Liver (tissue), 9 donors: ENCODE data around the gene BTN2A1. TPM values are rescaled to one million over a fixed set of nuclear protein-coding genes. Genes with fewer than 3 reads are reported as not detected.

Experiments used
- DNase-seq: peaks from one replicate; pipeline ENCODE4 v3.0.0-alpha.2; 2017; ENCODE audit warnings: low spot score
- H3K27ac ChIP-seq, 2 donors: one replicate each; pipeline ENCODE4 v1.7.0; 2013; ENCODE audit warnings: inconsistent platforms in 2 of 2, low read length in 2 of 2, control low read depth in 1 of 2, low read depth in 1 of 2, mild to moderate bottlenecking in 1 of 2
- H3K27me3 ChIP-seq, 4 donors: one replicate each; pipeline versions ENCODE4 v1.6.1 to v1.7.0; 2013; ENCODE audit warnings: low read length in 3 of 4, inconsistent platforms in 1 of 4, mild to moderate bottlenecking in 1 of 4, moderate library complexity in 1 of 4; ENCODE audit not compliant: control insufficient read depth in 4 of 4, insufficient read depth in 4 of 4
- H3K36me3 ChIP-seq, 4 donors: one replicate each; pipeline versions ENCODE4 v1.6.1 to v1.7.0; 2013; ENCODE audit warnings: low read length in 3 of 4, mild to moderate bottlenecking in 3 of 4, low read depth in 1 of 4, moderate library complexity in 1 of 4; ENCODE audit not compliant: control insufficient read depth in 4 of 4, insufficient read depth in 3 of 4
- H3K4me1 ChIP-seq, 4 donors: one replicate each; pipeline versions ENCODE4 v1.6.1 to v1.7.0; 2013; ENCODE audit warnings: low read length in 3 of 4, mild to moderate bottlenecking in 3 of 4, moderate library complexity in 1 of 4; ENCODE audit not compliant: control insufficient read depth in 4 of 4, insufficient read depth in 4 of 4
- H3K4me3 ChIP-seq, 3 donors: one replicate each; pipeline versions ENCODE4 v1.6.1 to v1.7.0; 2013; ENCODE audit warnings: low read length in 3 of 3, control low read depth in 1 of 3, low read depth in 1 of 3, mild to moderate bottlenecking in 1 of 3
- H3K9ac ChIP-seq, 2 donors: one replicate each; pipeline ENCODE4 v1.7.0; 2013; ENCODE audit warnings: low read length in 2 of 2, mild to moderate bottlenecking in 2 of 2, moderate library complexity in 2 of 2, control low read depth in 1 of 2, low read depth in 1 of 2
- H3K9me3 ChIP-seq, 4 donors: one replicate each; pipeline versions ENCODE4 v1.6.1 to v1.7.0; 2013; ENCODE audit warnings: low read length in 3 of 4; ENCODE audit not compliant: control insufficient read depth in 4 of 4
- CTCF ChIP-seq: fragments of 150-350 bp; IDR thresholded peaks from 2 replicates; pipeline ENCODE4 v1.5.1; 2017; ENCODE audit warnings: improper control_type of control experiment, low read depth, low read length; ENCODE audit not compliant: missing input control
- FOXA2 ChIP-seq: IDR thresholded peaks from 2 replicates; pipeline ENCODE4 v1.6.1; 2016; ENCODE audit warnings: antibody characterized with exemption
- GABPA ChIP-seq, 2 donors: IDR thresholded peaks in 1 of 2; conservative IDR thresholded peaks in 1 of 2; 2 replicates each; pipeline ENCODE4 v1.6.1; 2016; ENCODE audit warnings: antibody characterized with exemption in 2 of 2, mild to moderate bottlenecking in 1 of 2, moderate library complexity in 1 of 2
- HNF4A ChIP-seq, 2 donors: conservative IDR thresholded peaks; 2 replicates each; pipeline ENCODE4 v1.6.1; 2016; ENCODE audit warnings: antibody characterized with exemption in 2 of 2, mild to moderate bottlenecking in 2 of 2
- JUND ChIP-seq, 2 donors: IDR thresholded peaks; 2 replicates each; pipeline ENCODE4 v1.6.1; 2016; ENCODE audit warnings: antibody characterized with exemption in 2 of 2
- MAX ChIP-seq: IDR thresholded peaks from 2 replicates; pipeline ENCODE4 v1.6.1; 2016; ENCODE audit warnings: antibody characterized with exemption
- NR2F2 ChIP-seq: IDR thresholded peaks from 2 replicates; pipeline ENCODE4 v1.6.1; 2016; ENCODE audit warnings: antibody characterized with exemption
- RAD21 ChIP-seq, 2 donors: IDR thresholded peaks; 2 replicates each; pipeline ENCODE4 v1.6.1; 2016; ENCODE audit warnings: antibody characterized with exemption in 2 of 2, mild to moderate bottlenecking in 2 of 2
- REST ChIP-seq: IDR thresholded peaks from 2 replicates; pipeline ENCODE4 v1.6.1; 2016; ENCODE audit warnings: antibody characterized with exemption, mild to moderate bottlenecking
- SP1 ChIP-seq: IDR thresholded peaks from 2 replicates; pipeline ENCODE4 v1.6.1; 2018; ENCODE audit warnings: antibody characterized with exemption, mild to moderate bottlenecking
- TAF1 ChIP-seq: conservative IDR thresholded peaks from 2 replicates; pipeline ENCODE4 v1.6.1; 2016; ENCODE audit warnings: antibody characterized with exemption, mild to moderate bottlenecking
- YY1 ChIP-seq: IDR thresholded peaks from 2 replicates; pipeline ENCODE4 v1.6.1; 2016; ENCODE audit warnings: antibody characterized with exemption, mild to moderate bottlenecking
- ZBTB33 ChIP-seq: IDR thresholded peaks from 2 replicates; pipeline ENCODE4 v1.6.1; 2016; ENCODE audit warnings: antibody characterized with exemption
- WGBS: extraction: QIAGEN DNeasy Blood & Tissue Kit; methylation state at CpG from one replicate; pipeline ENCODE4 v1.1.7; 2013; 5-methylcytosine and 5-hydroxymethylcytosine counted together
- polyA plus RNA-seq, 2 donors: library from polyadenylated mRNA; stranded (reverse) in 1 of 2; unstranded in 1 of 2; fragments of 200-250 nt in 1 of 2; fragments of >200 nt in 1 of 2; fragmentation: Nextera tagmentation in 1 of 2; extraction: Ambion mirVana in 1 of 2; gene quantifications; one replicate each; pipeline versions ENCODE4 v1.2.1 to v1.2.3, GENCODE V29; 2013 to 2015
- total RNA-seq, 2 donors: library from RNA; depleted of rRNA; stranded (reverse); fragments of >200 nt; gene quantifications; one replicate each; pipeline ENCODE4 v1.2.3, GENCODE V29; 2014
- donor health status: healthy.
- donor health status: healthy.
- donor health status: healthy.
- donor health status: healthy.
- donor health status: healthy.

The BTN2A1 gene
- total and polyA plus RNA-seq, 4 donors: 2.7 to 5.9 (median 5.2) TPM

DNA sequence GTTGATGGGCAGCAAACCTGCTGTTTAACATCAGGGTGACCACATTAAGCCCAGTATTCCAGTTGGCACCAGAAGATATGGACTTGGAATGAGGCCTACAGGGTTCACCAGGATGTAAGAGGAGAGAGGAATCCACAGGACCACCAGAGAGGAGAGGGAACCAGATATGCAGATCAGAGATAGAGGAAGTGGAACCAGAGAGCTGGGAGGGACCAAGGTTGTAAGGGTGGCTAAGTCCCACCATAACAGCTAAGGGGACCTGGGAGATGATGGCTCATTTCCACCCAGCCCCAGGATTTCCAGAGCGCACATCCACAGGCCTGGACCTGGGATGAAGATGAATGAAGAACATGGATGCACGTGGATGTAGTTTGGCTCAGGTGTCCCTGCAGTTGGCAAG, 11.1 kb downstream of the BTN2A1 start:
- 93% methylated on average over 2 of the region's 2 CpGs for WGBS
- TF ChIP-seq SP1: no peak
- TF ChIP-seq NR2F2: no peak
- no peak for TF ChIP-seq YY1
- TF ChIP-seq MAX: no peak
- TF ChIP-seq CTCF: no peak
- H3K4me3 ChIP-seq: no peak overlapping the region
- H3K27ac ChIP-seq: no peak overlapping the region
- peaks cover 0 to 3% (median 0%) of the 10 kb centered on the region in 4 donors for H3K9me3 ChIP-seq
- no peak for DNase-seq
- peaks cover 0 to 41% (median 39%) of the 10 kb centered on the region in 4 donors for H3K36me3 ChIP-seq
- no peak overlapping the region for H3K9ac ChIP-seq
- H3K27me3 ChIP-seq: no peaks in the 10 kb centered on the region
- no peaks in the 10 kb centered on the region for H3K4me1 ChIP-seq

GRCh38 chr6:26470643-26471042, 12.9 kb downstream of the BTN2A1 start:
- Histone ChIP-seq H3K4me1 (peaks cover 3 to 10% (median 7%) of the 10 kb centered on the region in 4 donors), H3K27me3 (no peaks in the 10 kb centered on the region), H3K4me3 (no peak overlapping the region), H3K9ac (no peak overlapping the region), H3K9me3 (peaks cover 0 to 3% (median 0%) of the 10 kb centered on the region in 4 donors), H3K36me3 (peaks cover 0 to 27% (median 25%) of the 10 kb centered on the region in 4 donors), H3K27ac (no peak overlapping the region)
- TF ChIP-seq JUND (IDR thresholded peaks at IDR 0.05) (no peak), REST (no peak), MAX (no peak), RAD21 (IDR thresholded peaks at IDR 0.05) (no peak), ZBTB33 (no peak), FOXA2 (no peak), HNF4A (conservative IDR thresholded peaks at IDR 0.05) (no peak), TAF1 (no peak), GABPA (IDR thresholded peaks at IDR 0.05 in 1 of 2, conservative IDR thresholded peaks at IDR 0.05 in 1 of 2) (no peak), YY1 (no peak)
- no peak for DNase-seq
- WGBS: 93% methylated on average over 4 of the region's 4 CpGs
